Measurements from ENCODE around the gene MMP14.
"Not testable (repeated sequence)": the region's sequence is repeated elsewhere in the genome, so short reads cannot be mapped to it uniquely, and the experiment has no call there.

Gene MMP14

DNA sequence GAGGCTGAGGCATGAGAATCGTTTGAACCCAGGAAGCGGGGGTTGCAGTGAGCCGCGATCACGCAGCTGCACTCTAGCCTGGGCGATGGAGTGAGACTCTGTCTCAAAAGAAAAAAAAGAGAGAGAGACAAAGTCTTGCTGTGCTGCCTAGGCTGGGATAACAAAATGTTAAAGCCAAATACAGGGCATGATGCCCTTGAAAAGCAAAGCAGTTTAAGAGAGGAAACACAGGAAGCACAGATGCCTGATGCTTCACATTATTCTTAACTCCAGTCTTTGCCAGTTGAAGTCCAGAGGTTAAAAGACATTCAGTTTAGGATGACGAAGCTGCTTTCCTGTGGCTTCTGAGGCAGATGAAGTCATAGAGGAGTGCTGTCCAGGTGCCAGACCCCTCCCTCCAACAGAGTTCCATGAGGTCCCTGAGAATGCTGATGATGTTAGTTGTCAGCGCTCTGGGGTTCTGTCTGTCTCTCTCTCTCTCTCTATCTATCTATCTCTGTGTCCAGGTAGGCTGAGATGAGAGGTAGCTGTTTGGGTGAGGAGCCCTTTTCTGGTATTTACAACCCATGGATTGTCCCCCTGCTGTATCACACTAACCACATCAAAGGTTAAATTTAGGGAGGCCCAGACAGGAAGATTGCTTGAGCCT lies 11.6 kb upstream of the MMP14 start:
- DNase-seq, result no peak
- peaks cover 21% of the 10 kb centered on the region for H3K27me3 Mint-ChIP-seq
- peaks cover 7% of the 10 kb centered on the region for H3K9me3 Mint-ChIP-seq
- H3K4me3 Mint-ChIP-seq, result no peak overlapping the region
- H3K27ac Mint-ChIP-seq, result no peak overlapping the region
- H3K4me1 Mint-ChIP-seq (ENCODE audit: low read depth), result peaks cover 33% of the 10 kb centered on the region
- peaks cover 6% of the 10 kb centered on the region for H3K36me3 Mint-ChIP-seq (ENCODE audit: low read depth)

GRCh38 chr14:22829076-22829660 lies 7.2 kb upstream of the MMP14 start:
- H3K4me1 Mint-ChIP-seq (ENCODE audit: low read depth), result peaks cover 35% of the 10 kb centered on the region
- peak overlapping the region; percentile 97 for H3K27ac Mint-ChIP-seq
- not testable (repeated sequence) for H3K9me3 Mint-ChIP-seq, H3K27me3 Mint-ChIP-seq, DNase-seq
- peaks cover 45% of the 10 kb centered on the region for H3K36me3 Mint-ChIP-seq (ENCODE audit: low read depth)
- H3K4me3 Mint-ChIP-seq, result peak overlapping the region; percentile 95

DNA sequence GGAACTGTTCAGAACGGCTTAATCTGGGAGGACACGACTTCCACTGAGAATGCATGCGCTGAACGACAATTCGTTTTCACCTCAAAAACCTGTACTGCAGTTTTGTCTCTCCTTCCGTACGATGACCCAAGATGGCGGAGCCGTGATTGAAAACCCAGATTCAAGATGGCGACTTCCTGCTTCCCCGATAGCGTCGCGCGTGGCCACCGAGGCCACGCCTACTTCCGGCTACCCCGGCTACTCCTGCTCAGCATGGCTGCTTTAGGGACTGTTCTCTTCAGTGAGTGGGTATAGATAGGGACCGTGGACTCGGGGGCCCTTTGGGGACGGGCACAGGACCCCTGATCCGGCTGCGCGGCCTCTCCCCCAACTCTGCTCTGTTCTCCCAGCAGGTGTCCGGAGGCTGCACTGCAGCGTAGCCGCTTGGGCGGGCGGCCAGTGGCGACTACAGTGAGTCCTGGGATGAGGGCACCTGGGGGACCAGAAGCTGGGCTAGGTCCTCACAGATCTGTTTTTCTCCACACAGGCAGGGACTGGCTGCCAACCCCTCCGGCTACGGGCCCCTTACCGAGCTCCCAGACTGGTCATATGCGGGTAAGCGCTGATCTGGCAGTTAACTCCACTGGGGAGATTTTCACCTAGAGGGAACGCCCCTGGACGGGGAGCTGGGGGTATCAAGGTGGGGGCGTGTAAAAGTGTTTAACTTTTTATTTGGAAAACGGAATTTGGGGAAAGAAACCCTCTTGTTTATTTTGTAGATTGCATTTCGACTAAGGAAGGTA lies 6.5 kb upstream of the MMP14 start, which contains the start of gene MRPL52:
Gene MRPL52, plus strand, starts transcription at position 227 of the 782 bp plus-strand sequence. Its CDS starts 26 bp downstream, at position 253.
- DNase-seq, result peak; percentile 91
- Mint-ChIP-seq H3K4me3 (peak within 1 kb of the TSS; percentile 95), H3K9me3 (peaks cover 7% of the 10 kb centered on the region), H3K27me3 (no peaks in the 10 kb centered on the region), H3K36me3 (ENCODE audit: low read depth) (peaks cover 51% of the 10 kb centered on the region), H3K4me1 (ENCODE audit: low read depth) (peaks cover 29% of the 10 kb centered on the region), H3K27ac (peak within 1 kb of the TSS; percentile 97)

- no peak for DNase-seq
- peaks cover 26% of the 10 kb centered on the region for H3K4me1 Mint-ChIP-seq (ENCODE audit: low read depth)
- peaks cover 58% of the 10 kb centered on the region for H3K36me3 Mint-ChIP-seq (ENCODE audit: low read depth)
- H3K27ac Mint-ChIP-seq, result peak overlapping the region; percentile 97
- H3K9me3 Mint-ChIP-seq, result peaks cover 7% of the 10 kb centered on the region
- H3K4me3 Mint-ChIP-seq, result peak overlapping the region; percentile 95
- no peaks in the 10 kb centered on the region for H3K27me3 Mint-ChIP-seq
Observed at GRCh38 chr14:22830443-22831010, 5.9 kb upstream of the MMP14 start.

- Mint-ChIP-seq H3K4me1 (ENCODE audit: low read depth) (peaks cover 25% of the 10 kb centered on the region), H3K27me3 (peaks cover 19% of the 10 kb centered on the region), H3K9me3 (no peaks in the 10 kb centered on the region), H3K27ac (no peak overlapping the region), H3K4me3 (no peak overlapping the region), H3K36me3 (ENCODE audit: low read depth) (peaks cover 54% of the 10 kb centered on the region)
- DNase-seq, result no peak
Observed at GRCh38 chr14:22835505-22835904, 880 bp upstream of the MMP14 start.

- Mint-ChIP-seq H3K4me3 (peak overlapping the region; percentile 67), H3K36me3 (ENCODE audit: low read depth) (peaks cover 40% of the 10 kb centered on the region), H3K9me3 (no peaks in the 10 kb centered on the region), H3K27ac (peak overlapping the region; percentile 52), H3K4me1 (ENCODE audit: low read depth) (peaks cover 14% of the 10 kb centered on the region), H3K27me3 (peaks cover 21% of the 10 kb centered on the region)
- peak; percentile 59 for DNase-seq
Observed at GRCh38 chr14:22837114-22837749, 847 bp downstream of the MMP14 start.

DNA sequence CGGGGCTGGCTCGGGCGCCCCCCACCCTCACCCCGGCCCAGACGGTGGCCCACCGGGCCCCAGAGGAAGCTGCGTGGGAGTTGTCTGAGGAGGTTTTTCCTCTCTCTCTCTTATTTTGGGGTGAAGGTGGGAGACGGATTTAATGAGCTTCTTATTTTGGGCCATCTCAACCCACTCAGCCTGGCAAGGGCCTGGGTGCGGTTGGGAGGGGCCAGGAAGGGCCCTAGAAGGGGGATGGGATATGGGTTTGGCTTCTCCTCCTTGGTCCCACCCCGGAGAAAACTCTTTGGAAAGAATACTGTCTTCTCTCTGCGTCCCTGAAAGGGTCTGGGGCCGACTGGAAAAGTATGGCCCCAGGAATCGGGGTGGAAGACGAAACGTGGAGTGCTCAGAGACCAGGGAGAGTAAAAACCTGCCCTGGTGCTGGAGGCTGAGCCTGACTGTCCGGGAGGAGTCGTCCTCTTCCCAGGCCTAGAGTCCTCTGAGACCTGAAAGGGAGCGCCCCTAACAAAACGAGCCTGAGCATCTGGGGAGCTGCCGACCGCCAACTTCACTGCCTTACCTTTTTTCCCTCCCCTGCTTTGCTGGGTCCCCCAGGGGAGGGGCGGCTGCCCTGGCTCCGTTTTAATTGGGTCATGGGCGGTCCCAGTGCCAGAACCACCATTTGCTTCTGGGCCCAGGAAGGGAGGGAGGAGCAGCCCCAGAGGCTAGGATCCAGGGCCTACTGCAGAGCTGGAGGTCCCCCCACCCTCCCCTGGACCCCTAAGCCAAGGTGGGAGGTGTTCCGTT lies 1.6 kb downstream of the MMP14 start:
- Mint-ChIP-seq H3K27me3 (peaks cover 21% of the 10 kb centered on the region), H3K9me3 (no peaks in the 10 kb centered on the region), H3K27ac (no peak overlapping the region), H3K4me3 (peak overlapping the region; percentile 45), H3K4me1 (ENCODE audit: low read depth) (peaks cover 14% of the 10 kb centered on the region), H3K36me3 (ENCODE audit: low read depth) (peaks cover 33% of the 10 kb centered on the region)
- no peak for DNase-seq

DNA sequence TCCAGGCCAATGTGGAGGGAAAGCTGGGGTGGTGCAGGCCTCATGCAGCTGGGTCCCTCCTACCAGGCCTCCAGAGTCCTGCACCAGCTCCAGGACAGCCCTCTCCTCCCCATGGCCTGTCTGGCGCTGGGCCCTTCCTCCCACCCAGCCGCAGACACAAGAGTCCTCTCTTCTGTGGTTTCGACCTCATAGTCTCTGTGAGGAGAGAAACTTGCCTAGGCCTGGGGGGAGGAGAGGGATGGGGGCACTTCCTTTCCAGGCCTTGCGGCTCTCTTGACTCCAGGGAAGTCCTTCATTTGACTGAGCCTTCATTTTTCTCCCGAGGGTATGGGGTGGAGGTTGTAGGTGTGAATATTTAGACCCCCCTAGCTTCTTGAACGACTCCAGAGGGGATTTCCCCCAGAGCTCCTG lies 2.3 kb downstream of the MMP14 start:
- H3K27ac Mint-ChIP-seq, result no peak overlapping the region
- peaks cover 14% of the 10 kb centered on the region for H3K4me1 Mint-ChIP-seq (ENCODE audit: low read depth)
- no peak overlapping the region for H3K4me3 Mint-ChIP-seq
- H3K9me3 Mint-ChIP-seq, result no peaks in the 10 kb centered on the region
- peaks cover 25% of the 10 kb centered on the region for H3K27me3 Mint-ChIP-seq
- peaks cover 27% of the 10 kb centered on the region for H3K36me3 Mint-ChIP-seq (ENCODE audit: low read depth)
- DNase-seq, result no peak

DNA sequence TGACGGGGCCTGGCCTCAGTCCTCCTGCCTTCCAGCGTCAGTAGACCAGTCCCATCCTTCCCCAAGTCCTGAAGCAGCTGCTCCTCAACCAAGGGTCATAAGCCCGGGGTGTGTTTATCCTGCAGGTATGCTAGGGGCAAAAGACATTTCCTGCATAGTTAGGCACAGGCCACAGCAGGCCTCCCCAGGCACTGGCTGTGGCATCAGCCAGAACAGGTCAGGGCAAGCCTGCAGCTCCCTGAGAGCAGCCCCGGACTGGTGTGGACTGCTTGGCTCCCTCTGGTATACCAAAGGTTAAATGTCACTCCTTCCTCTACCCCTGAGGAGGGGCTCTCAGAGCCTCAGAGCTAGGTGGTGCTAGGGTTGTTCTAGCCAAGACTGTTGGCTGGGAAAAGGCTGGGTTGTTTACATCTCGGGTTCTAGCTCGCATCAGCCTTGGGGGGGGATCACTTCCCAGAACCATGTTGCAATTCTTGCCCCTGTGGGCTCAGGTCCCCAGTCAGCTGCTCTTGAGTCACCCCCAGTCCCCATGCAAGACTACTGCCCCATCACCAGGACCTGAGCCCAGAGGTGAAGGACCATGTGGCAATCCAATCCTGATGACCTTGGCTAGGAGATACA lies 2.9 kb downstream of the MMP14 start:
- peaks cover 28% of the 10 kb centered on the region for H3K27me3 Mint-ChIP-seq
- H3K9me3 Mint-ChIP-seq, result no peaks in the 10 kb centered on the region
- no peak for DNase-seq
- H3K4me3 Mint-ChIP-seq, result no peak overlapping the region
- H3K27ac Mint-ChIP-seq, result no peak overlapping the region
- H3K4me1 Mint-ChIP-seq (ENCODE audit: low read depth), result peaks cover 14% of the 10 kb centered on the region
- peaks cover 21% of the 10 kb centered on the region for H3K36me3 Mint-ChIP-seq (ENCODE audit: low read depth)

- Mint-ChIP-seq H3K36me3 (ENCODE audit: low read depth) (peaks cover 2% of the 10 kb centered on the region), H3K27me3 (peaks cover 42% of the 10 kb centered on the region), H3K4me1 (ENCODE audit: low read depth) (peaks cover 14% of the 10 kb centered on the region), H3K27ac (no peak overlapping the region), H3K4me3 (no peak overlapping the region), H3K9me3 (no peaks in the 10 kb centered on the region)
- no peak for DNase-seq
Observed at GRCh38 chr14:22841311-22841710, 4.9 kb downstream of the MMP14 start.

GRCh38 chr14:22841769-22842168 lies 5.4 kb downstream of the MMP14 start:
- Mint-ChIP-seq H3K4me3 (no peak overlapping the region), H3K4me1 (ENCODE audit: low read depth) (peaks cover 11% of the 10 kb centered on the region)

DNA sequence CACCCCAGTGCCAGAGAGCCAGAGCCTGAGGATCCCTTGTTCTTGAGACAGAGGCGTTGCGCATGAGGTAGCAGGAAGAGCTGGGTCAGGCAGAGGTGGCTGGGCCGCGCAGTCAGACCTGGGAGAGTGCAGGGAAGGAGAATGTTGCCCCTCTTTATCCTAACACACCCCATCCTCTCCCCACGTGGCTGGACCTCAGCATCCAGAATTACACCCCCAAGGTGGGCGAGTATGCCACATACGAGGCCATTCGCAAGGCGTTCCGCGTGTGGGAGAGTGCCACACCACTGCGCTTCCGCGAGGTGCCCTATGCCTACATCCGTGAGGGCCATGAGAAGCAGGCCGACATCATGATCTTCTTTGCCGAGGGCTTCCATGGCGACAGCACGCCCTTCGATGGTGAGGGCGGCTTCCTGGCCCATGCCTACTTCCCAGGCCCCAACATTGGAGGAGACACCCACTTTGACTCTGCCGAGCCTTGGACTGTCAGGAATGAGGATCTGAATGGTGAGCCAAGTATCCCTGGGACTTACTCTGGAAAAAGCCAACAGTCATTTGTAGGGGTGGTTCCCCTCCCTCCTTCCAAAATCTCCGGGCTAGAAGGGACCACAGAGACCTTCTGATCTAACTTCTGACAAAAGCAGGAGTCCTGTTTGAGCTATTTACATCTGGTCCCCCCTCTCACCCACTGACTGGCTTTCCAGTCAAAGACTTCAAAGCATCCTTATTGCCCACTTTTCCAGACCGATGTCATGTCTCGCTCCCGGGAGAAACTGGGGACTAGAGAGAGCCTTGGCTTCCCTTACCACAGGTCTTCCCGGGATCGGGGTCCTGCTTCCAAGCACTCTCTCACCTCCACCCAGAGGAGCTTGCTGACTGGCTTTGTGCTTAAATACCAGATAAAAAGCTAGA lies 6.1 kb downstream of the MMP14 start:
- Mint-ChIP-seq H3K9me3 (no peaks in the 10 kb centered on the region), H3K4me1 (ENCODE audit: low read depth) (peaks cover 8% of the 10 kb centered on the region), H3K27me3 (peaks cover 42% of the 10 kb centered on the region), H3K36me3 (ENCODE audit: low read depth) (no peaks in the 10 kb centered on the region), H3K4me3 (no peak overlapping the region), H3K27ac (no peak overlapping the region)
- DNase-seq, result no peak

More at GRCh38 chr14:22841769-22842168, 5.4 kb downstream of the MMP14 start:
- Mint-ChIP-seq H3K27me3 (peaks cover 45% of the 10 kb centered on the region), H3K9me3 (no peaks in the 10 kb centered on the region), H3K27ac (no peak overlapping the region), H3K36me3 (ENCODE audit: low read depth) (no peaks in the 10 kb centered on the region)
- DNase-seq, result no peak

Measured in activated T-cell treated with anti-CD3 and anti-CD28 coated beads, Interleukin-2, amount 50 U/mL, for 24 hours (primary cell).